ENCODE results near the gene AKR1C3. TPM values are rescaled to one million over a fixed set of nuclear protein-coding genes. Genes with fewer than 3 reads are reported as not detected.

The AKR1C3 gene
- total RNA-seq, 1 experiment from 2014 or later = 24.0 TPM

- H3K9me3 ChIP-seq (ENCODE audit: low read length) = no peaks in the 10 kb centered on the region
- no peak overlapping the region for H3K9ac ChIP-seq (ENCODE audit: low read length)
- no peak for ATAC-seq
- CTCF ChIA-PET = no interaction called here
- H3K27ac ChIP-seq (ENCODE audit: low read length) = peak overlapping the region; percentile 36
- H2AFZ ChIP-seq (ENCODE audit: low read length) = no peak overlapping the region
- no peaks in the 10 kb centered on the region for H3K9me2 ChIP-seq (replicated peaks; ENCODE audit: low read length)
- POLR2A ChIA-PET (ENCODE audit: unreplicated experiment) = no interaction called here
- H3K4me3 ChIP-seq (ENCODE audit: low read length) = no peak overlapping the region
- H3K36me3 ChIP-seq (ENCODE audit: low read depth, low read length) = no peaks in the 10 kb centered on the region
- no peaks in the 10 kb centered on the region for H3F3A ChIP-seq (ENCODE audit: low read length, unreplicated experiment)
- intact Hi-C loops (cut with micrococcal nuclease) = no loop called here
- peaks cover 15% of the 10 kb centered on the region for H3K4me1 ChIP-seq (ENCODE audit: insufficient read depth, low read length)
- TF ChIP-seq EZH2phosphoT487 (IDR thresholded peaks at IDR 0.05; ENCODE audit: borderline replicate concordance, low read length) (no peak), CTCF (conservative IDR thresholded peaks at IDR 0.05; ENCODE audit: low read depth, low read length) (no peak), EZH2 (IDR thresholded peaks at IDR 0.05; ENCODE audit: low read length, unreplicated experiment) (no peak)
- BruUV-seq (replicated peaks) = no TSS peak
- H3K79me2 ChIP-seq (ENCODE audit: low read length) = no peaks in the 10 kb centered on the region
- DNase-seq = no peak
- H3K4me2 ChIP-seq (ENCODE audit: low read length) = 0 out of 2 replicates have a peak overlapping the region, but pooled peaks have one; percentile 5
- no peaks in the 10 kb centered on the region for H4K20me1 ChIP-seq (ENCODE audit: low read length)
- no peaks in the 10 kb centered on the region for H3K27me3 ChIP-seq (ENCODE audit: low read length)
Observed at GRCh38 chr10:5079306-5079830, 14.8 kb upstream of the AKR1C3 start.

GRCh38 chr10:5079836-5080235 lies 14.4 kb upstream of the AKR1C3 start:
- peak; percentile 64 for ATAC-seq
- Histone ChIP-seq H3K9ac (ENCODE audit: low read length) (no peak overlapping the region), H4K20me1 (ENCODE audit: low read length) (no peaks in the 10 kb centered on the region), H3K36me3 (ENCODE audit: low read depth, low read length) (no peaks in the 10 kb centered on the region), H3K79me2 (ENCODE audit: low read length) (no peaks in the 10 kb centered on the region), H3K4me3 (ENCODE audit: low read length) (no peak overlapping the region), H3K9me3 (ENCODE audit: low read length) (no peaks in the 10 kb centered on the region), H3K27ac (ENCODE audit: low read length) (no peak overlapping the region), H3K4me1 (ENCODE audit: insufficient read depth, low read length) (peaks cover 15% of the 10 kb centered on the region), H3K4me2 (ENCODE audit: low read length) (no peak overlapping the region), H3K9me2 (replicated peaks; ENCODE audit: low read length) (no peaks in the 10 kb centered on the region), H3F3A (ENCODE audit: low read length, unreplicated experiment) (no peaks in the 10 kb centered on the region), H2AFZ (ENCODE audit: low read length) (no peak overlapping the region), H3K27me3 (ENCODE audit: low read length) (no peaks in the 10 kb centered on the region)
- DNase-seq = peak; percentile 51
- no TSS peak for BruUV-seq (replicated peaks)
- intact Hi-C loops (cut with micrococcal nuclease) = no loop called here
- ChIA-PET POLR2A (ENCODE audit: unreplicated experiment) (no interaction called here), CTCF (no interaction called here)
- no peak for TF ChIP-seq EZH2phosphoT487 (IDR thresholded peaks at IDR 0.05; ENCODE audit: borderline replicate concordance, low read length)
- TF ChIP-seq EZH2 (IDR thresholded peaks at IDR 0.05; ENCODE audit: low read length, unreplicated experiment) = no peak
- no peak for TF ChIP-seq CTCF (conservative IDR thresholded peaks at IDR 0.05; ENCODE audit: low read depth, low read length)

- DNase-seq = no peak
- H3K4me1 ChIP-seq (ENCODE audit: insufficient read depth, low read length) = peaks cover 15% of the 10 kb centered on the region
- ChIA-PET POLR2A (ENCODE audit: unreplicated experiment) (no interaction called here), CTCF (no interaction called here)
- H3F3A ChIP-seq (ENCODE audit: low read length, unreplicated experiment) = no peaks in the 10 kb centered on the region
- no peak overlapping the region for H3K4me3 ChIP-seq (ENCODE audit: low read length)
- no TSS peak for BruUV-seq (replicated peaks)
- no peaks in the 10 kb centered on the region for H4K20me1 ChIP-seq (ENCODE audit: low read length)
- no peaks in the 10 kb centered on the region for H3K9me3 ChIP-seq (ENCODE audit: low read length)
- no peaks in the 10 kb centered on the region for H3K9me2 ChIP-seq (replicated peaks; ENCODE audit: low read length)
- intact Hi-C loops (cut with micrococcal nuclease) = no loop called here
- ATAC-seq = no peak
- no peak overlapping the region for H3K9ac ChIP-seq (ENCODE audit: low read length)
- no peaks in the 10 kb centered on the region for H3K36me3 ChIP-seq (ENCODE audit: low read depth, low read length)
- no peak overlapping the region for H2AFZ ChIP-seq (ENCODE audit: low read length)
- H3K4me2 ChIP-seq (ENCODE audit: low read length) = no peak overlapping the region
- no peak overlapping the region for H3K27ac ChIP-seq (ENCODE audit: low read length)
- H3K27me3 ChIP-seq (ENCODE audit: low read length) = no peaks in the 10 kb centered on the region
- H3K79me2 ChIP-seq (ENCODE audit: low read length) = no peaks in the 10 kb centered on the region
- TF ChIP-seq CTCF (conservative IDR thresholded peaks at IDR 0.05; ENCODE audit: low read depth, low read length) (no peak), EZH2phosphoT487 (IDR thresholded peaks at IDR 0.05; ENCODE audit: borderline replicate concordance, low read length) (no peak), EZH2 (IDR thresholded peaks at IDR 0.05; ENCODE audit: low read length, unreplicated experiment) (no peak)
Observed at GRCh38 chr10:5081091-5081490, 13.1 kb upstream of the AKR1C3 start.
